Measurements from ENCODE around the gene UCHL3. TPM values are rescaled to one million over a fixed set of nuclear protein-coding genes. Genes with fewer than 3 reads are reported as not detected.

The UCHL3 gene
- total RNA-seq, 1 donor from 2014 or later = 34.3 TPM

DNA sequence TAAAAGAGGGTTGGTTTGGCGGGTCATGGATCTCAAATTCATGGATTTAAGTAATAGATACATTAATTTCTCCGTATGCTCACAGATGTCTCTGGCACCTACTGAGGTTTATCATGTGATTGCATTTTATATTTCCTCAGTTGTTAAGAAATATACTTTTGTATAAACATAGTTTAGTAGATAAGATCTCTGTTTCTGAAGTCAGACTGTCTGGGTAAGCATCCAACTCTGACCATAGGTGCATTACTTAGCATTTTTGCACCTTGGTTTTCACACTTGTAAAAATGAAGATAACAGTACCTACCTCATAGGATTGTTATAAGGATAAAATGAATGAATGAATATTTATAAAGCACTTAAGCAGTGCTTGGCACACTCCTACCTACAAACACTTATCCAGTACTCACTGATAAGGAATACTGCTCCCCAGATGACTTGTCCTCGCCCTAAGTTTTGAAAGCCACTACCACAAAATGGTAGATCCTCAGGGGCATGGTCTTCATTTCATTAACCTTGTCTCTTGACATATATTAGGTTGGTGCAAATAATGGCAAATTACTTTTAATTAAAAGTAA lies 38.5 kb upstream of the UCHL3 start:
- Mint-ChIP-seq H3K4me1 (no peaks in the 10 kb centered on the region), H3K27ac (ENCODE audit: unreplicated experiment) (no peak overlapping the region), H3K27me3 (ENCODE audit: low read depth) (no peaks in the 10 kb centered on the region), H3K36me3 (ENCODE audit: low read depth) (no peaks in the 10 kb centered on the region), H3K9me3 (no peaks in the 10 kb centered on the region), H3K4me3 (no peak overlapping the region)
- TF ChIP-seq, protein P1, sequence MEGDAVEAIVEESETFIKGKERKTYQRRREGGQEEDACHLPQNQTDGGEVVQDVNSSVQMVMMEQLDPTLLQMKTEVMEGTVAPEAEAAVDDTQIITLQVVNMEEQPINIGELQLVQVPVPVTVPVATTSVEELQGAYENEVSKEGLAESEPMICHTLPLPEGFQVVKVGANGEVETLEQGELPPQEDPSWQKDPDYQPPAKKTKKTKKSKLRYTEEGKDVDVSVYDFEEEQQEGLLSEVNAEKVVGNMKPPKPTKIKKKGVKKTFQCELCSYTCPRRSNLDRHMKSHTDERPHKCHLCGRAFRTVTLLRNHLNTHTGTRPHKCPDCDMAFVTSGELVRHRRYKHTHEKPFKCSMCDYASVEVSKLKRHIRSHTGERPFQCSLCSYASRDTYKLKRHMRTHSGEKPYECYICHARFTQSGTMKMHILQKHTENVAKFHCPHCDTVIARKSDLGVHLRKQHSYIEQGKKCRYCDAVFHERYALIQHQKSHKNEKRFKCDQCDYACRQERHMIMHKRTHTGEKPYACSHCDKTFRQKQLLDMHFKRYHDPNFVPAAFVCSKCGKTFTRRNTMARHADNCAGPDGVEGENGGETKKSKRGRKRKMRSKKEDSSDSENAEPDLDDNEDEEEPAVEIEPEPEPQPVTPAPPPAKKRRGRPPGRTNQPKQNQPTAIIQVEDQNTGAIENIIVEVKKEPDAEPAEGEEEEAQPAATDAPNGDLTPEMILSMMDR (conservative IDR thresholded peaks at IDR 0.05) = no peak
- DNase-seq (ENCODE audit: low read depth, low spot score) = no peak

DNA sequence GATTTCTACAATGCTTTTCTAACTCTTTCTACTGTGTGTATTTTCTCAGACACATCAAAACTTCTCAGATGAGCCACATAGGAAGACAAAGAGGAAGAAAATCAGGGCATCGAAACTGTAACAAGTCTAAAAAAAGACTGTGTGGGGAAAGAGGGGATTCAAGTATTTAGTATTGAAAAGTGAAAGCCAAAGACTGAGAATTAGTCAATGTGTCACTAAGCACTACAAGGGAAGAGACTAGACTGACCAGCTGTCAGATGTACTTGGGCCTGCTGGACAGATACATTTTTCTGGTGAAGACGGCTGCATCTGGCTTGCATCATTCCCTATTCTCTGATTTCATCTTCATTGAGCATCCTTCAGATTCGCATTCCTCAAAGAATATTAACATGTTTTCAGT lies 37.3 kb upstream of the UCHL3 start:
- no peak for DNase-seq (ENCODE audit: low read depth, low spot score)
- Mint-ChIP-seq H3K36me3 (ENCODE audit: low read depth) (no peaks in the 10 kb centered on the region), H3K4me3 (no peak overlapping the region), H3K27me3 (ENCODE audit: low read depth) (no peaks in the 10 kb centered on the region), H3K4me1 (no peaks in the 10 kb centered on the region), H3K27ac (ENCODE audit: unreplicated experiment) (no peak overlapping the region), H3K9me3 (no peaks in the 10 kb centered on the region)
- TF ChIP-seq, protein P1 (conservative IDR thresholded peaks at IDR 0.05) = no peak

DNA sequence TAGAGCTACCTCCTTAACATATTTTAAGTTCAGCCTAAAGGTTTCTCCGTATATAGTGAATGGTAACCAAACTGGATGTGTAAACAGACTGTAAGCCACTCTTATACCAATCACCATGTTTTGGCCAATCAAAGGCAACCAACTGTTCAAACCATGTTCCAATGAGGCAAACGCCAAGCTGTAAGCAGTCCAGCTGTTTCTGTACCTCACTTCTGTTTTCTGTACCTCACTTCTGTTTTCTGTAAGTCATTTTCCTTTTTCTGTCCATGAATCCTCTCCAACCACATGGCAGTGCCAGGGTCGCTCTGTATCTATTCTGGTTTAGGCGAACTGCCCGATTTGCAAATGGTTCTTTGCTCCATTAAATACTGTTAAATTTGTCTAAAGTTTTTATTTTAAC lies 36.3 kb upstream of the UCHL3 start:
- H3K27me3 Mint-ChIP-seq (ENCODE audit: low read depth) = no peaks in the 10 kb centered on the region
- TF ChIP-seq, protein P1 (conservative IDR thresholded peaks at IDR 0.05) = no peak
- peaks cover 3% of the 10 kb centered on the region for H3K9me3 Mint-ChIP-seq
- H3K4me1 Mint-ChIP-seq = no peaks in the 10 kb centered on the region
- H3K27ac Mint-ChIP-seq (ENCODE audit: unreplicated experiment) = no peak overlapping the region
- H3K36me3 Mint-ChIP-seq (ENCODE audit: low read depth) = no peaks in the 10 kb centered on the region
- no peak for DNase-seq (ENCODE audit: low read depth, low spot score)
- no peak overlapping the region for H3K4me3 Mint-ChIP-seq

DNA sequence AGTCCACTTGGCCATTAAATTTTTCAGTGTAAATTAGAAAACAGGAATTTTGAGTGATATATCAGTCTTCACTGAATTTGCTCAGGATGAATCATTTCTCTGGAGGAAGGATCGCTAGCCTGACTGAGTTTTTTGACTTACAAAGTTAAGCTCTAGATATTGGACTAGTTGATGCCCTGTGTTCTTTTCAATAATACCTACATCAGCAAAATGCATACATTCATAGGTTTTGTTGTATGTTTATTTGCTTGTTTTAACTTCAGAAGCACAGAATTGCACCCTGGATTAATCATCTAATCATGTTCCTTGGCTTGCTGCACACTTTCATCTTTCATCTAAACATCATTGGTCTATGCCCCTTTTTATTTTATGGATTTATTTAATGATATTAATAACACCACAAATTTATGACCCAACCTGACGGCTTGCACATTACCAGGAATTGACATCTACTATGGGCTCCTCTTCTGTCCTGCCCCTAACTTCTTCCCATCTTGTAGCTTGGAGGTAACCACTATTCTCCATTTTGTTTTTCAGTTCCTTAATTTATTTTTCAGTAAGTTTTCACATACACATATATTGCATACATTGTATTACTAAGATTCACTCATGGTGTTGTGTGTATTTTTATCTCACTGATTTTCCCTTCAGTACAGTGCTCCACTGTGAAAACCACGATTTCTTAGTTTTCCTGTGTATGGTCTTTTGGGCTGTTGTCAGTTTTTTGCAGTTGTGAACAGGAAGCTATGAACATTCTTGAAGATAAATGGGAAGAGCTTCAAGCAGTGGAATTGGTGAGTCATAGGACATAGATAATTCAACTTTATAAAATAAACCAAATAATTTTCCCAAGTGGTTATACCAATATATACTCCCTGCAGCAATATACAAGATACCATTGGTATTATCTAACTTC lies 35.3 kb upstream of the UCHL3 start:
- Mint-ChIP-seq H3K4me1 (no peaks in the 10 kb centered on the region), H3K9me3 (peaks cover 3% of the 10 kb centered on the region), H3K4me3 (no peak overlapping the region), H3K36me3 (ENCODE audit: low read depth) (no peaks in the 10 kb centered on the region), H3K27me3 (ENCODE audit: low read depth) (no peaks in the 10 kb centered on the region), H3K27ac (ENCODE audit: unreplicated experiment) (no peak overlapping the region)
- TF ChIP-seq, protein P1 (conservative IDR thresholded peaks at IDR 0.05) = no peak
- no peak for DNase-seq (ENCODE audit: low read depth, low spot score)

DNA sequence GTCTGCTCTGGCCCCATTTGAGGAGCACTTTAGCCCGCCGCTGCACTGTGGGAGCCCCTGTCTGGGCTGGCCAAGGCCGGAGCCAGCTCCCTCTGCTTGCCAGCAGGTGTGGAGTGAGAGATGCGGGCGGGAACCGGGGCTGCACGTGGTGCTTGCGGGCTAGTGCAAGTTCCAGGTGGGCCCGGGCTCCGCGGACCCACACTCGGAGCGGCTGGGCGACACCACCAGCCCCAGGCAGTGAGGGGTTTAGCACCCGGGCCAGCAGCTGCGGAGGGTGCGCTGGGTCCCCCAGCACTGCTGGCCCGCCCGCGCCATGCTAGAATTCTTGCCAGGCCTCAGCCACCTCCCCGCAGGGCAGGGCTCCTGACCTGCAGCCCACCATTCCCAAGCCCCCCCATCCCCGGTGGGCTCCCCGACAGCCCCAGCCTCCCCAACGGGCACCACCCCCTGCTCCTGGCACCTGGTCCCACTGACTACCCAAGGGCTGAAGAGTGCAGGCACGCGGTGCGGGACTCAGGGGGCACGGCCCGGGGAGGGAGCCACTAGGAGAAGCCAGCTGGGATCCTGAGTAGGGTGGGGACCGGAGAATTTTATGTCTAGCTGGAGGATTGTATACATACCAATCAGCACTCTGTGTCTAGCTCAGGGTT lies 31.0 kb upstream of the UCHL3 start:
- H3K4me3 Mint-ChIP-seq = no peak overlapping the region
- H3K4me1 Mint-ChIP-seq = no peaks in the 10 kb centered on the region
- H3K36me3 Mint-ChIP-seq (ENCODE audit: low read depth) = peaks cover 6% of the 10 kb centered on the region
- no peak for DNase-seq (ENCODE audit: low read depth, low spot score)
- no peaks in the 10 kb centered on the region for H3K27me3 Mint-ChIP-seq (ENCODE audit: low read depth)
- H3K27ac Mint-ChIP-seq (ENCODE audit: unreplicated experiment) = no peak overlapping the region
- peaks cover 14% of the 10 kb centered on the region for H3K9me3 Mint-ChIP-seq
- TF ChIP-seq, protein P1 (conservative IDR thresholded peaks at IDR 0.05) = no peak

Measured in neural crest cell (in vitro differentiated cells).